Measurements from ENCODE around the gene SPNS3. TPM values are rescaled to one million over a fixed set of nuclear protein-coding genes. Genes with fewer than 3 reads are reported as not detected.

Gene SPNS3
- total and polyA plus RNA-seq, 2 donors (not counting 1 experiment from before 2014, with no cell fraction given), result 0.44 to 0.52 TPM

DNA sequence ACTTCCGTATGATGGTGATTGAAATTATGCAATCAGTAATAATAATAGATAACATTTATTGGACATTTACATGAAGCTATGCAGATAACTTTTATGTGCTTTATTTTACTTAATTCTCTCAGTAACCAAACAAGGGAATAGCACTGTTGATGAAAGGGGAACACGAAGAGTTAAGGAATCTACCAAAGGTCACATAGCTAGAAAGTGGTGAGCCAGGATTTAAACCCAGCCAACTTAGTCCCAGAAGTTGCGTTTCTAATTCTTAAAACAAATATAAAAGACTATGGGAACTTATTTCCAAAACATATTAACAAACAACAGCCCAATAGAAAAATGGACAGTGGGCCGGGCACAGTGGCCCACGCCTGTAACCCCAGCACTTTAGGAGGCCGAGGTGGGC, 9.7 kb downstream of the SPNS3 start:
- H3K36me3 ChIP-seq (replicated peaks in 1 of 2; ENCODE audit: control extremely low read depth in 1 of 2, control insufficient read depth in 1 of 2, extremely low read depth in 1 of 2, insufficient read depth in 2 of 2, low read length in 1 of 2), result no peaks in the 10 kb centered on the region
- DNase-seq, result no peak
- H3K79me2 ChIP-seq (ENCODE audit: control insufficient read depth, insufficient read depth, low read length), result no peaks in the 10 kb centered on the region
- CTCF ChIA-PET, result no interaction called here
- ATAC-seq (ENCODE audit: low read depth), result no peak
- H3K27ac Mint-ChIP-seq, result no peak overlapping the region
- peaks cover 0 to 2% (median 0%) of the 10 kb centered on the region in 4 experiments for H3K27me3 ChIP-seq (replicated peaks in 1 of 4; ENCODE audit: control extremely low read depth in 1 of 4, control insufficient read depth in 3 of 4, insufficient read depth in 4 of 4, low read length in 3 of 4)
- intact Hi-C loops (cut with micrococcal nuclease), result no loop called here
- no peak overlapping the region for H3K4me3 ChIP-seq (ENCODE audit: control extremely low read depth in 1 of 5, extremely low read depth in 1 of 5, insufficient read depth in 1 of 5, low read depth in 2 of 5, low read length in 4 of 5)
- no peak overlapping the region for H3K4me2 ChIP-seq (replicated peaks; ENCODE audit: low read depth, low read length, poor library complexity, severe bottlenecking)
- H3K4me3 Mint-ChIP-seq, result no peak overlapping the region
- H3K4me1 ChIP-seq (ENCODE audit: control insufficient read depth in 2 of 2, insufficient read depth in 2 of 2, low read length in 2 of 2), result no peaks in the 10 kb centered on the region
- POLR2A ChIA-PET, result no interaction called here
- no peak overlapping the region for H3K27ac ChIP-seq (ENCODE audit: low read length in 2 of 2)
- no peaks in the 10 kb centered on the region for H3K9me3 ChIP-seq (ENCODE audit: control extremely low read depth in 1 of 3, control insufficient read depth in 2 of 3, insufficient read depth in 1 of 3, low read length in 2 of 3)
- no peak overlapping the region for H3K9ac ChIP-seq (ENCODE audit: low read length)
- H4K20me1 ChIP-seq (ENCODE audit: control insufficient read depth, insufficient read depth, low read length, poor library complexity, severe bottlenecking), result no peaks in the 10 kb centered on the region
- WGBS (ENCODE audit: insufficient coverage), result 67% methylated on average over 3 of the region's 6 CpGs
- H2AFZ ChIP-seq (ENCODE audit: insufficient read depth, low read depth, low read length, poor library complexity, severe bottlenecking), result no peak overlapping the region
- no peaks in the 10 kb centered on the region for H3K4me1 Mint-ChIP-seq
- H3K9me3 Mint-ChIP-seq (ENCODE audit: insufficient read depth), result no peaks in the 10 kb centered on the region
- H3K27me3 Mint-ChIP-seq, result no peaks in the 10 kb centered on the region
- TF ChIP-seq EZH2 (IDR thresholded peaks at IDR 0.05; ENCODE audit: borderline replicate concordance, insufficient read depth, low read depth, low read length, poor library complexity, severe bottlenecking), result no peak
- no peak for TF ChIP-seq CTCF (IDR thresholded peaks at IDR 0.05)

GRCh38 chr17:4444782-4445473, 11.2 kb downstream of the SPNS3 start:
- POLR2A ChIA-PET, result no interaction called here
- H3K4me3 ChIP-seq (ENCODE audit: control extremely low read depth in 1 of 5, extremely low read depth in 1 of 5, insufficient read depth in 1 of 5, low read depth in 2 of 5, low read length in 4 of 5), result no peak overlapping the region
- intact Hi-C loops (cut with micrococcal nuclease), result no loop called here
- CTCF ChIA-PET, result interaction anchor here (0.5 to 1.7 kb wide), 2 partner anchors 9 to 30 kb away, joined by 3 read pairs; no protein-coding TSS in a partner anchor
- DNase-seq (no peak), ATAC-seq (ENCODE audit: low read depth) (no peak)
- no peaks in the 10 kb centered on the region for H3K9me3 Mint-ChIP-seq (ENCODE audit: insufficient read depth)
- no peaks in the 10 kb centered on the region for H3K79me2 ChIP-seq (ENCODE audit: control insufficient read depth, insufficient read depth, low read length)
- no peaks in the 10 kb centered on the region for H3K36me3 ChIP-seq (replicated peaks in 1 of 2; ENCODE audit: control extremely low read depth in 1 of 2, control insufficient read depth in 1 of 2, extremely low read depth in 1 of 2, insufficient read depth in 2 of 2, low read length in 1 of 2)
- H3K4me3 Mint-ChIP-seq, result no peak overlapping the region
- peaks cover 0 to 2% (median 0%) of the 10 kb centered on the region in 4 experiments for H3K27me3 ChIP-seq (replicated peaks in 1 of 4; ENCODE audit: control extremely low read depth in 1 of 4, control insufficient read depth in 3 of 4, insufficient read depth in 4 of 4, low read length in 3 of 4)
- H3K4me2 ChIP-seq (replicated peaks; ENCODE audit: low read depth, low read length, poor library complexity, severe bottlenecking), result no peak overlapping the region
- no peaks in the 10 kb centered on the region for H4K20me1 ChIP-seq (ENCODE audit: control insufficient read depth, insufficient read depth, low read length, poor library complexity, severe bottlenecking)
- H2AFZ ChIP-seq (ENCODE audit: insufficient read depth, low read depth, low read length, poor library complexity, severe bottlenecking), result no peak overlapping the region
- H3K4me1 ChIP-seq (ENCODE audit: control insufficient read depth in 2 of 2, insufficient read depth in 2 of 2, low read length in 2 of 2), result no peaks in the 10 kb centered on the region
- no peak overlapping the region for H3K27ac Mint-ChIP-seq
- no peak for TF ChIP-seq EZH2 (IDR thresholded peaks at IDR 0.05; ENCODE audit: borderline replicate concordance, insufficient read depth, low read depth, low read length, poor library complexity, severe bottlenecking)
- no peak for TF ChIP-seq CTCF (IDR thresholded peaks at IDR 0.05)
- H3K9ac ChIP-seq (ENCODE audit: low read length), result no peak overlapping the region
- no peak overlapping the region for H3K27ac ChIP-seq (ENCODE audit: low read length in 2 of 2)
- no peaks in the 10 kb centered on the region for H3K4me1 Mint-ChIP-seq
- H3K9me3 ChIP-seq (ENCODE audit: control extremely low read depth in 1 of 3, control insufficient read depth in 2 of 3, insufficient read depth in 1 of 3, low read length in 2 of 3), result no peaks in the 10 kb centered on the region
- no peaks in the 10 kb centered on the region for H3K27me3 Mint-ChIP-seq
- WGBS (ENCODE audit: insufficient coverage), result 49% methylated on average over 17 of the region's 18 CpGs

All from B cell (primary cell).